GM23338 (cell line): ENCODE results near the gene TRIM56. TPM values are rescaled to one million over a fixed set of nuclear protein-coding genes. Genes with fewer than 3 reads are reported as not detected.

Experiments
- ATAC-seq: fragments of 200-7000 bp; cut with Tn5 transposase; 3 replicates; pipeline ENCODE4 v1.9.1; 2020
- DNase-seq: peaks from one replicate; pipeline ENCODE4 v3.0.0-alpha.2; 2015; ENCODE audit warnings: low spot score
- H2AFZ ChIP-seq: fragments of 200-600 bp; sonication (generic); 2 replicates; pipeline ENCODE4 v1.8.0; 2016; ENCODE audit warnings: antibody characterized with exemption, mild to moderate bottlenecking, moderate library complexity
- H3F3A ChIP-seq: fragments of 200-600 bp; sonication (generic); replicated peaks from 2 replicates; pipeline ENCODE4 v1.8.0; 2017; ENCODE audit warnings: antibody characterized with exemption, mixed run types, low read depth
- H3K27ac ChIP-seq: fragments of 200-600 bp; sonication (generic); 2 replicates; pipeline ENCODE4 v1.6.1; 2016; ENCODE audit warnings: low read depth
- H3K27me3 ChIP-seq: fragments of 200-600 bp; sonication (generic); 2 replicates; pipeline ENCODE4 v1.8.0; 2016; ENCODE audit warnings: mild to moderate bottlenecking, mixed run types, moderate library complexity; ENCODE audit not compliant: insufficient read depth
- H3K36me3 ChIP-seq: fragments of 200-600 bp; sonication (generic); 2 replicates; pipeline ENCODE4 v1.8.0; 2016; ENCODE audit warnings: mild to moderate bottlenecking; ENCODE audit not compliant: insufficient read depth
- H3K4me1 ChIP-seq: fragments of 200-600 bp; sonication (generic); 2 replicates; pipeline ENCODE4 v1.8.0; 2016; ENCODE audit warnings: mild to moderate bottlenecking, moderate library complexity; ENCODE audit not compliant: insufficient read depth
- H3K4me2 ChIP-seq: fragments of 200-600 bp; sonication (generic); 2 replicates; pipeline ENCODE4 v1.7.1; 2017; ENCODE audit warnings: mixed run types
- H3K4me3 ChIP-seq: fragments of 200-600 bp; sonication (generic); 2 replicates; pipeline ENCODE4 v1.6.1; 2016; ENCODE audit warnings: mixed run types
- H3K79me2 ChIP-seq: fragments of 200-600 bp; sonication (generic); replicated peaks from 2 replicates; pipeline ENCODE4 v1.8.0; 2017; ENCODE audit warnings: mild to moderate bottlenecking; ENCODE audit not compliant: insufficient read depth
- H3K9me2 ChIP-seq: fragments of 200-600 bp; sonication (generic); 2 replicates; pipeline ENCODE4 v1.8.0; 2017; ENCODE audit not compliant: insufficient read depth
- H4K20me1 ChIP-seq: fragments of 200-600 bp; sonication (generic); replicated peaks from 2 replicates; pipeline ENCODE4 v1.8.0; 2017; ENCODE audit warnings: mild to moderate bottlenecking; ENCODE audit not compliant: insufficient read depth
- H3K27ac Mint-ChIP-seq: 2 replicates; pipeline ENCODE4 v1.8.0; 2020; ENCODE audit warnings: inconsistent platforms, mild to moderate bottlenecking, moderate library complexity, mixed read lengths
- H3K27me3 Mint-ChIP-seq: 3 replicates; pipeline ENCODE4 v1.8.0; 2022; ENCODE audit warnings: low read depth, mild to moderate bottlenecking, moderate library complexity, mixed read lengths, inconsistent platforms; ENCODE audit not compliant: insufficient read depth, poor library complexity
- H3K36me3 Mint-ChIP-seq: 3 replicates; pipeline ENCODE4 v1.8.0; 2021; ENCODE audit warnings: low read depth, mild to moderate bottlenecking, inconsistent platforms, moderate library complexity, mixed read lengths
- H3K4me1 Mint-ChIP-seq: 3 replicates; pipeline ENCODE4 v1.8.0; 2020; ENCODE audit warnings: mild to moderate bottlenecking, inconsistent platforms, mixed read lengths
- H3K4me3 Mint-ChIP-seq: 3 replicates; pipeline ENCODE4 v1.8.0; 2021; ENCODE audit warnings: moderate library complexity, mild to moderate bottlenecking, inconsistent platforms, mixed read lengths
- H3K9me3 Mint-ChIP-seq: 3 replicates; pipeline ENCODE4 v1.8.0; 2020; ENCODE audit warnings: moderate library complexity, mild to moderate bottlenecking, inconsistent platforms, mixed read lengths
- ETS1 ChIP-seq: IDR thresholded peaks from 2 replicates; pipeline ENCODE4 v1.6.1; 2016; ENCODE audit warnings: antibody characterized with exemption
- EZH2 ChIP-seq: fragments of 200-600 bp; sonication (generic); IDR thresholded peaks from one replicate; pipeline ENCODE4 v1.8.0; 2017; ENCODE audit warnings: antibody characterized with exemption, mild to moderate bottlenecking, low read depth; ENCODE audit not compliant: unreplicated experiment
- EZH2phosphoT487 ChIP-seq: fragments of 200-600 bp; sonication (generic); IDR thresholded peaks from one replicate; pipeline ENCODE4 v1.8.1; 2018; ENCODE audit warnings: antibody characterized with exemption; ENCODE audit not compliant: unreplicated experiment
- JUNB ChIP-seq: IDR thresholded peaks from one replicate; pipeline ENCODE4 v1.6.1; 2016; ENCODE audit warnings: antibody characterized with exemption; ENCODE audit not compliant: unreplicated experiment
- NANOG ChIP-seq: IDR thresholded peaks from 2 replicates; pipeline ENCODE4 v1.6.1; 2016; ENCODE audit warnings: antibody characterized with exemption, borderline replicate concordance
- REST ChIP-seq: IDR thresholded peaks from one replicate; pipeline ENCODE4 v1.6.1; 2018; ENCODE audit warnings: antibody characterized with exemption; ENCODE audit not compliant: unreplicated experiment
- STAT1 ChIP-seq: IDR thresholded peaks from one replicate; pipeline ENCODE4 v1.6.1; 2016; ENCODE audit warnings: antibody characterized with exemption; ENCODE audit not compliant: unreplicated experiment
- ZNF331 ChIP-seq: fragments of 250-450 bp; sonication (Bioruptor Pico); IDR thresholded peaks from 2 replicates; pipeline ENCODE4 v1.5.0; 2020; ENCODE audit warnings: low read depth, mild to moderate bottlenecking, moderate library complexity
- ZNF462 ChIP-seq: fragments of 250-450 bp; sonication (Bioruptor Pico); IDR thresholded peaks from 2 replicates; pipeline ENCODE4 v1.5.0; 2020; ENCODE audit warnings: mild to moderate bottlenecking, moderate library complexity
- polyA plus RNA-seq: library from polyadenylated mRNA; unstranded; fragments of >200 nt; fragmentation: Nextera tagmentation; extraction: Ambion mirVana; gene quantifications from 2 replicates; pipeline ENCODE4 v1.2.1, GENCODE V29; 2016
- total RNA-seq: library from RNA; depleted of rRNA; stranded (reverse); fragments of >200 nt; shearing (Covaris generic); gene quantifications from 2 replicates; pipeline ENCODE4 v1.2.3, GENCODE V29; 2014

Gene TRIM56
- total and polyA plus RNA-seq, 2 experiments from 2014 or later = 10.0 to 15.7 TPM

GRCh38 chr7:101106386-101106785 is 21.1 kb downstream of the TRIM56 start (continued):
- TF ChIP-seq ZNF462 (CRISPR knock-in tag) (no peak), REST (no peak)

- Histone ChIP-seq H2AFZ (peak overlapping the region; percentile 18; the same call in 1 of the 2 replicates), H3F3A (no peaks in the 10 kb centered on the region), H3K4me3 (no peak overlapping the region), H4K20me1 (no peaks in the 10 kb centered on the region), H3K27ac (no peak overlapping the region), H3K4me2 (no peak overlapping the region), H3K79me2 (no peaks in the 10 kb centered on the region), H3K9me2 (no peaks in the 10 kb centered on the region), H3K4me1 (no peaks in the 10 kb centered on the region), H3K36me3 (no peaks in the 10 kb centered on the region), H3K27me3 (no peaks in the 10 kb centered on the region)
- no peak for DNase-seq
- Mint-ChIP-seq H3K36me3 (no peaks in the 10 kb centered on the region), H3K27me3 (peaks cover 14% of the 10 kb centered on the region), H3K9me3 (no peaks in the 10 kb centered on the region), H3K27ac (no peak overlapping the region), H3K4me3 (no peak overlapping the region), H3K4me1 (peaks cover 11% of the 10 kb centered on the region)
- peak; percentile 36 for ATAC-seq
- TF ChIP-seq EZH2phosphoT487 (no peak), JUNB (no peak), REST (no peak), ETS1 (no peak), STAT1 (no peak), ZNF331 (CRISPR knock-in tag) (no peak), NANOG (no peak), EZH2 (no peak)
Measured at GRCh38 chr7:101108330-101108857, 23.1 kb downstream of the TRIM56 start.
